RWPE2 (cell line): Measurements from ENCODE around the gene TSHZ2.

Source experiments
- ATAC-seq: fragments of 200-7000 bp; cut with Tn5 transposase; 3 replicates; pipeline ENCODE4 v1.9.1; 2021; ENCODE audit warnings: low read depth
- DNase-seq: peaks from one replicate; pipeline ENCODE4 v3.0.0-alpha.2; 2020; ENCODE audit warnings: low spot score
- H3K27ac ChIP-seq: fragments of 450-650 bp; 2 replicates; pipeline ENCODE4 v1.5.1; 2017; ENCODE audit warnings: mild to moderate bottlenecking; ENCODE audit not compliant: poor library complexity, severe bottlenecking
- H3K27me3 ChIP-seq: fragments of 250-450 bp; sonication (Bioruptor Pico); 2 replicates; pipeline ENCODE4 v1.5.1; 2021; ENCODE audit warnings: mild to moderate bottlenecking, moderate library complexity; ENCODE audit not compliant: insufficient read depth, poor library complexity, severe bottlenecking
- H3K36me3 ChIP-seq: fragments of 250-450 bp; sonication (Bioruptor Pico); 2 replicates; pipeline ENCODE4 v1.5.1; 2020; ENCODE audit warnings: low read depth, mild to moderate bottlenecking, moderate library complexity
- H3K4me1 ChIP-seq: fragments of 250-450 bp; sonication (Bioruptor Pico); 2 replicates; pipeline ENCODE4 v1.5.1; 2021; ENCODE audit warnings: mild to moderate bottlenecking, moderate library complexity; ENCODE audit not compliant: insufficient read depth, poor library complexity, severe bottlenecking
- H3K4me3 ChIP-seq: fragments of 250-450 bp; sonication (Bioruptor Pico); 2 replicates; pipeline ENCODE4 v1.5.1; 2021; ENCODE audit warnings: mild to moderate bottlenecking, moderate library complexity; ENCODE audit not compliant: severe bottlenecking
- H3K9me3 ChIP-seq: fragments of 250-450 bp; sonication (Bioruptor Pico); 2 replicates; pipeline ENCODE4 v1.5.1; 2021; ENCODE audit warnings: mild to moderate bottlenecking, moderate library complexity; ENCODE audit not compliant: severe bottlenecking
- TF ChIP-seq, protein P1 (sequence below): fragments of 450-650 bp; IDR thresholded peaks from one replicate; pipeline ENCODE4 v1.5.1; 2017; ENCODE audit warnings: mild to moderate bottlenecking, moderate library complexity; ENCODE audit not compliant: poor library complexity, severe bottlenecking

TSHZ2 gene

DNA sequence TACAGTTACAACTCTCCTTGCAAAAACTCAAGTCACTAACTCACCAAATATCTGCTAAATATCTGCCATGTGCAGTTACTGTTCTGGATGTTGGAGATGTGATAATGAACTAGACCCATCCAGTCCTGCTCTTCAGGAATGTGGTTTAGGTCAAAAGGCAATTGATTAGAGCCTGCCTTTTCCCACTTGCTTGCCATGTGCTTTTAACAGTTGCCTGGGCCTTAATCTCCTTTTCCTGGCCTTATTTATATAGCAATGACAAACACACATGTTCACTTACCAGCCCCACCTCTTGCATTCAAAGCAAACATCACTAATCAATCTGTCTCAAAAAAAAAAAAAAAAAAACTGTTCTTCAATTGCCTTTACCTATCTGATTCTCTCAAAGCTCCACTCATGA, 422.3 kb downstream of the TSHZ2 start:
- Histone ChIP-seq H3K36me3 (no peaks in the 10 kb centered on the region), H3K27ac (no peak overlapping the region), H3K4me3 (no peak overlapping the region), H3K27me3 (peaks cover 8% of the 10 kb centered on the region), H3K4me1 (no peaks in the 10 kb centered on the region), H3K9me3 (no peaks in the 10 kb centered on the region)
- TF ChIP-seq, protein P1, sequence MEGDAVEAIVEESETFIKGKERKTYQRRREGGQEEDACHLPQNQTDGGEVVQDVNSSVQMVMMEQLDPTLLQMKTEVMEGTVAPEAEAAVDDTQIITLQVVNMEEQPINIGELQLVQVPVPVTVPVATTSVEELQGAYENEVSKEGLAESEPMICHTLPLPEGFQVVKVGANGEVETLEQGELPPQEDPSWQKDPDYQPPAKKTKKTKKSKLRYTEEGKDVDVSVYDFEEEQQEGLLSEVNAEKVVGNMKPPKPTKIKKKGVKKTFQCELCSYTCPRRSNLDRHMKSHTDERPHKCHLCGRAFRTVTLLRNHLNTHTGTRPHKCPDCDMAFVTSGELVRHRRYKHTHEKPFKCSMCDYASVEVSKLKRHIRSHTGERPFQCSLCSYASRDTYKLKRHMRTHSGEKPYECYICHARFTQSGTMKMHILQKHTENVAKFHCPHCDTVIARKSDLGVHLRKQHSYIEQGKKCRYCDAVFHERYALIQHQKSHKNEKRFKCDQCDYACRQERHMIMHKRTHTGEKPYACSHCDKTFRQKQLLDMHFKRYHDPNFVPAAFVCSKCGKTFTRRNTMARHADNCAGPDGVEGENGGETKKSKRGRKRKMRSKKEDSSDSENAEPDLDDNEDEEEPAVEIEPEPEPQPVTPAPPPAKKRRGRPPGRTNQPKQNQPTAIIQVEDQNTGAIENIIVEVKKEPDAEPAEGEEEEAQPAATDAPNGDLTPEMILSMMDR = no peak
- DNase-seq = no peak
- no peak for ATAC-seq

DNA sequence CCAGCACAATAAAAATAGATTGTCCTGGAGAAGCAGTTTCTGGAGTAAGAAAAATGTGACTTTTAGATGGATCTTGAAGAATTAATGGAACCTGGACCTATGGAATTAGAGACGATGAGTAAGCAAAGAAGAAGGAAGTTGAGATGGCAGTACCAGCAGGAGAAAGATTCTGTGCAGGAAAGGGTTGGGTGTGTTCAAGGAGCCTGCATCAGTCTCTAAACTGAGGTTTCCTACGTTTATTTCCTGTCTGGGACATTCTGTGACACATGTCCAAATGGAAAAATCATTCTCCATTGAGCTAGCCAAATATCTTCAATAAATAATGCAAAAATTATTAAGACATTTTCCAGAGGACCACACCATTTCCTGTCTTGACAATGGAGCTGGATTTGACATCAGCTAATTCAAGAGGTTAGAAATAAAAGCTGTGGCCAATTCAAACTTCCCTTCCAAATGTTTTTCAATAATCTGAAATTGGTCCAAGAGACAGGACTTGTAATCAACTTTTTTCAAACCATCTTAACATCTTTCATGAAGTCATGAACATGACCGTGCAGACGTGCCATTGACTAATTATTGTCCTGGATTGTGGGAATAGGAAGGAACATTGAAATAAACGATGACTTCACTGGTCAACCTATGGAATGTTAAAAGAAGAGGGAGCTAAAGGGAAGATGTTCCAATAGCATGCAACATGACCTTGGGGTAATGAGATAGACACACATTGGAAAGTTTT, 423.2 kb downstream of the TSHZ2 start:
- Histone ChIP-seq H3K9me3 (no peaks in the 10 kb centered on the region), H3K4me1 (no peaks in the 10 kb centered on the region), H3K36me3 (no peaks in the 10 kb centered on the region), H3K4me3 (no peak overlapping the region), H3K27ac (no peak overlapping the region), H3K27me3 (peaks cover 6% of the 10 kb centered on the region)
- no peak for ATAC-seq
- DNase-seq = no peak
- TF ChIP-seq, protein P1 = no peak

DNA sequence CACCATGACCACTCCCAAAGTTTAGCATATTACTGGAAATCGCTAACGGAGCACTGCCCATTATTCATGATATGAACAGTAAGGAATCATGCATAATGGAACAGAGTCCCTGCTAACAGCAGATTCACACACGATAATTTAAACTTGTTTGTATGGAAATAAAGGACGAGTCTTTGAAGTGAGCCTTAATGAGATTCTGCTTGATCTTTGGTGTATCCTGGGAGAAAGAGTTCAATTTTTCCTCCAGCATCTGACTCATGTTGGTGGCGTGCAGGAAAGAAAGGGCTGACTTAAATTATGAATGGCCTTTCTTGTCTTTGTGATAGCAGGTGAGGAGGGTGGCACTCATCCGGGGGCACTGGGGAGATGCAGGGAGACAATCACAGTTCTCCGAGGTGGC, 426.9 kb downstream of the TSHZ2 start:
- no peaks in the 10 kb centered on the region for H3K4me1 ChIP-seq
- no peak overlapping the region for H3K4me3 ChIP-seq
- no peak for ATAC-seq
- no peak overlapping the region for H3K27ac ChIP-seq
- H3K36me3 ChIP-seq = no peaks in the 10 kb centered on the region
- no peaks in the 10 kb centered on the region for H3K9me3 ChIP-seq
- H3K27me3 ChIP-seq = peaks cover 3% of the 10 kb centered on the region
- TF ChIP-seq, protein P1 = no peak
- DNase-seq = no peak

DNA sequence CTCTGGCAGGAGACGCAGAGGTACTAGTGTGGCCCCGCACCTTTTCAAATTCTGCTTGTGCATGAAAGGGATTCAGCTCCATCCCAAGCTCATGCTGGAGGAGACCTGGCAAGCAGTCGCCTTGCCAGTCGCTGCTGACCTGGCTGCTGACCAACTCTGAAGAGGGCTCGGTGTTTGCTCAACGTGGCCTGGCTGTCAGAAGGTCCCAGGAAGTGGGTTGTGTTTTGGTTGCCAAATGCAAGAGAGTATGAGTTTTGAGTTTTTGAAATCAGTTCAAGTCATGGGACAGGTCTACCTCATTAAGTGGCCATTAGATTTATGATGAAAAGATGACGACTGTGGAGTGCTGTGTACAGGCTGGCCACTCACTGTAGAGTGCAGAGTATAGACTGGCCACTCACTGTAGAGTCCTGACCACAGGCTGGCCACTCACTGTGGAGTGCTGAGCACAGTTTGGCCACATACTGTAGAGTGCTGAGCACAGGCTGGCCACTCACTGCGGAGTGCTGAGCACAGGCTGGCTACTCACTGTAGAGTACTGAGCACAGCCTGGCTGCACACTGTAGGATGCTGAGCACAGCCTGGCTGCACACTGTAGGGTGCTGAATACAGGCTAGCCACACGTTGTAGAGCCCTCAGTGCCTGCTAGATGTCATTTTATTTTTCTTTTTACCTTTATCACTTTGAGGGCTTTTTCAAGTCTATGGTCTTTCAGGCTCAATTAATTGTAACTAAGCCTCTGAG, 427.6 kb downstream of the TSHZ2 start:
- Histone ChIP-seq H3K4me3 (no peak overlapping the region), H3K27me3 (peaks cover 3% of the 10 kb centered on the region), H3K27ac (no peak overlapping the region), H3K4me1 (no peaks in the 10 kb centered on the region), H3K9me3 (no peaks in the 10 kb centered on the region), H3K36me3 (no peaks in the 10 kb centered on the region)
- TF ChIP-seq, protein P1 = no peak
- DNase-seq (no peak), ATAC-seq (peak; percentile 59)
